Activated naive CD4-positive, alpha-beta T cell treated with anti-CD3 and anti-CD28 coated beads for 36 hours (primary cell): ENCODE data around the gene ST3GAL4. TPM values are rescaled to one million over a fixed set of nuclear protein-coding genes. Genes with fewer than 3 reads are reported as not detected.

Experiments used
- CTCF ChIA-PET: fragments of 350-600 bp; sonication (Branson Sonifier 250); formaldehyde crosslinking; loops from one replicate; lab custom pipeline; 2021; ENCODE audit warnings: antibody characterized with exemption; lab: Charles Lee
- DNase-seq: peaks from one replicate; pipeline ENCODE4 v3.0.0-alpha.2; 2020
- H3K27ac Mint-ChIP-seq: one replicate; pipeline ENCODE4 v1.8.0; 2021; ENCODE audit warnings: mild to moderate bottlenecking, mixed read lengths
- H3K27me3 Mint-ChIP-seq: one replicate; pipeline ENCODE4 v1.8.0; 2021; ENCODE audit warnings: low read depth, mixed read lengths
- H3K36me3 Mint-ChIP-seq: one replicate; pipeline ENCODE4 v1.8.0; 2021; ENCODE audit warnings: low read depth, mixed read lengths
- H3K4me1 Mint-ChIP-seq: one replicate; pipeline ENCODE4 v1.8.0; 2021; ENCODE audit warnings: low read depth, mixed read lengths
- H3K4me3 Mint-ChIP-seq: one replicate; pipeline ENCODE4 v1.8.0; 2021; ENCODE audit warnings: mild to moderate bottlenecking, moderate library complexity, mixed read lengths
- H3K9me3 Mint-ChIP-seq: one replicate; pipeline ENCODE4 v1.8.0; 2021; ENCODE audit warnings: mixed read lengths
- intact Hi-C: fragments of 100-400 bp; cut with micrococcal nuclease; formaldehyde crosslinking; loops from one replicate; pipeline ENCODE4 v1.15.1; 2023
- total RNA-seq, 2 experiments: library from RNA; stranded (reverse); gene quantifications; one replicate each; pipeline ENCODE4 v1.2.3, GENCODE V29; 2021

The ST3GAL4 gene
- total RNA-seq, 2 experiments from 2014 or later, result 7.6 to 8.0 TPM

DNA sequence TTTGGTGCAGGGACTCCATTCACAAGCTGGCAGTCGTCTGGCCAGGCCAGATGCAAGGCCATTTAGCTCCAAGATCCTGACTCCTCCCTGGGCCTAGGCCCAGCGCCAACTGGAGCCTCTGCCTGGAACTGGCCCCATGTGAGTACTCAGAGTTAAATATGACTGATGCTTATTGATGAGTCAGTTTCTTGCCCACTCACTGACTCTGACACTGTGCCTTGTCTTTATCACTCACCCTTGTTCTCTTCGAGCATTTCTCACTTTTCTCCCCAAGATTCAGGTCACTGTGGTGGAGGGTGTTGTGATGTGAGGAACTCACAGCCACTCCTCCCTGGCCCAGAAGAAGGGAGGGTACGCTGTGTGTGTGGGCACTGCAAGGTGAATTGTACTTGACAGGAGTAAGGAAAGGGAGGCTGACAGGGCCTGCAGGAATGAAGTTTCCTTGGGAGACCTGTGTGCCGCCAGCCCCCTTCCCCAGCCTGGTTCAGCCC lies 23.2 kb upstream of the ST3GAL4 start:
- Mint-ChIP-seq H3K36me3 (peaks cover 11% of the 10 kb centered on the region), H3K9me3 (no peaks in the 10 kb centered on the region), H3K27ac (no peak overlapping the region), H3K4me1 (peaks cover 9% of the 10 kb centered on the region), H3K27me3 (no peaks in the 10 kb centered on the region), H3K4me3 (no peak overlapping the region)
- peak; percentile 23 for DNase-seq
- CTCF ChIA-PET, result no interaction called here
- intact Hi-C loops, result no loop called here

DNA sequence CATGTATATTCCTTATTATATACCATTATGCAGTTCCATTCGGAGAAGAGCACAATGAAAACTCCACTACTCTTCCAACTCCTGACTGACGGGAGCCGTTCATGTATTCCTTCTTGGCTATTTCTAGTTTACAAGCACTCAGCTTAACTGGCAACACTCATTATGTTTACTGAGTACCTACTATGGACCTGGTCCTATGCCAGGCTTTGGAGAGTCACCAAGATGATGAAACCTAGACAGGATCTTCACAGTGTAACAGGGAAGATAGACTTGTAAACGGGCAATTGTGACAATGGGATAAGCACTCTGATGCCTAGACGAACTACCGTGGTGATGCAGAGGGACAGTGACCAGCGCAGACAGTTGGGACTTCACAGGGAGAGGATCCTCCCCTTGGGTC lies 22.3 kb upstream of the ST3GAL4 start:
- Mint-ChIP-seq H3K4me1 (peaks cover 6% of the 10 kb centered on the region), H3K27me3 (no peaks in the 10 kb centered on the region), H3K4me3 (no peak overlapping the region), H3K27ac (no peak overlapping the region), H3K9me3 (no peaks in the 10 kb centered on the region), H3K36me3 (peaks cover 11% of the 10 kb centered on the region)
- CTCF ChIA-PET, result no interaction called here
- no peak for DNase-seq
- intact Hi-C loops, result no loop called here

DNA sequence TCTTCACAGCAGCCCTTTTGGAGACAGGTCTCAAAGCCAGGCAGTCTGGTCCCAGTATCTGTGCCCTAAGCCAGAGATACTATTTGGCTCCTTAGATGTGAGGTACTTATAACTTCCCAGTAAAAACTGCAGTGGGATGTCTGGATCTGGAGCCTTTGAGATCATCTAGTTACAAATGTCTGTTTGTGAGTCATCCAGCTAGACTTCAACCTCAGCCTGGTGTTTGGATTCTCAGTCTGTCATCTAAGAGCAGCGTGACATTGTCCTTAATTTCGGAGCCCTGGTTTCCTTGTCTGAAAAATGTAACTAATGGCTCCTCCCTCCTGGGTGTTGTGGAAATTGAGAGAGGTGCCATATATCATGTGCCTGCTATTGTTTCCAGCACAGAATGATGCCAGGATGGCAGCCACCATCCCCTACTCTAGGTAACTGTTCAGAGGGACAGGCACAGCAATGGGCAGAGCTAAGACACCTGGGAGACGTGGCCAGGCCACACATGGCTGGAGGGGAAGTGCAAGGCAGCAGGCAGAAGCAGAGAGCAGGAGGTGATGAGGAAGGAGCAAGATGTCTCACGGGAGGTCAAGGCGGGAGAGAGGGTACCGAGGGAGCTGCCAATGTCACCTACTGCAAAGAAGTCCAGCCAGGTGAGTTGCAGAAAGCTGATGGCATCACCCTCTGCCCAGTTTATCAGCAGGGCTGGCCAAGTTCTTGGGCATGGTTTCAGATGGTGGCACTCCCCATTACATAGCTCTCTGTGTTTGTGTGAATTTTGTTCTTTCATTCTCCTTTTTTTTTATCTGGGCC lies 20.6 kb upstream of the ST3GAL4 start:
- CTCF ChIA-PET, result interaction anchor here (0.6 to 1.6 kb wide), 3 partner anchors 24 to 371 kb away, joined by 3 to 6 read pairs (median 4); no protein-coding TSS in a partner anchor
- peaks cover 11% of the 10 kb centered on the region for H3K36me3 Mint-ChIP-seq
- H3K4me3 Mint-ChIP-seq, result no peak overlapping the region
- intact Hi-C loops, result no loop called here
- peaks cover 3% of the 10 kb centered on the region for H3K4me1 Mint-ChIP-seq
- DNase-seq, result no peak
- H3K27ac Mint-ChIP-seq, result no peak overlapping the region
- H3K9me3 Mint-ChIP-seq, result no peaks in the 10 kb centered on the region
- H3K27me3 Mint-ChIP-seq, result no peaks in the 10 kb centered on the region

DNA sequence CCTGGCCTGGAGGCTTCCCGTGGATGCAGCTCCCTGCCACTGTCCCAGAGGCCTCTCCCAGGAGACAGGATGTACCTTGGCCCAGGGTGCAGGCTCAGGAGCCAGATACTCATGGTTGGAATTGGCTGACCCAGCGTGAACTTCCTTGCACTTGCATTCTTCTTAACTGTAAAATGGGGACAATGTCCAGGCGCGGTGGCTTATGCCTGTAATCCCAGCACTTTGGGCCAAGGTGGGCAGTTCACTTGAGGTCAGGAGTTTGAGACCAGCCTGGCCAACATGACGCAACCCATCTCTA lies 20.1 kb upstream of the ST3GAL4 start:
- CTCF ChIA-PET, result interaction anchor here (0.6 to 1.6 kb wide), 3 partner anchors 25 to 370 kb away, joined by 3 to 6 read pairs (median 4); no protein-coding TSS in a partner anchor
- Mint-ChIP-seq H3K27ac (no peak overlapping the region), H3K36me3 (peaks cover 11% of the 10 kb centered on the region), H3K9me3 (no peaks in the 10 kb centered on the region), H3K4me1 (peaks cover 3% of the 10 kb centered on the region), H3K4me3 (no peak overlapping the region), H3K27me3 (no peaks in the 10 kb centered on the region)
- intact Hi-C loops, result no loop called here
- DNase-seq, result no peak

DNA sequence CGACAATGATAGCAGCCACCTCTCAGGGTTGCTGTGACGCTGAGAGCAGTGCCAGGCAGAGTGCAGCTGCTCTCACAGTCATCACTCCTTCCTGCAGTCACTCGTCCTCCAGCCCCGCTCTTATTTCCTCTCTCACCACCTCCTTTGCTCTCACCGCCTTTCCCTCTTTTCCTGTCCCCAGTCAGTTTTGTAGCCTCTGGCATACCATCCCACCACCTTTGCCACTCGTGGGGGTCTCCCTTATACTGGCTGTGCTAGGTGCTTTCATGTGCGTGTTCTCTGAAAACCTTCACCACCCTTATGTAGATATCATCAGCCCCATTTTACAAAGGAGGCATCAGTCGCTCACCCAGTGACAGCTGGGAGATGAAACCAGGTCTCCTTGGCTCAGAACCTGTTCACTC lies 19.3 kb upstream of the ST3GAL4 start:
- Mint-ChIP-seq H3K4me1 (peaks cover 3% of the 10 kb centered on the region), H3K9me3 (no peaks in the 10 kb centered on the region), H3K4me3 (no peak overlapping the region), H3K27ac (no peak overlapping the region), H3K36me3 (peaks cover 13% of the 10 kb centered on the region), H3K27me3 (no peaks in the 10 kb centered on the region)
- intact Hi-C loops, result no loop called here
- DNase-seq, result no peak
- CTCF ChIA-PET, result interaction anchor here (1.6 kb wide), 1 partner anchor 26 kb away, joined by 6 read pairs; no protein-coding TSS in a partner anchor

DNA sequence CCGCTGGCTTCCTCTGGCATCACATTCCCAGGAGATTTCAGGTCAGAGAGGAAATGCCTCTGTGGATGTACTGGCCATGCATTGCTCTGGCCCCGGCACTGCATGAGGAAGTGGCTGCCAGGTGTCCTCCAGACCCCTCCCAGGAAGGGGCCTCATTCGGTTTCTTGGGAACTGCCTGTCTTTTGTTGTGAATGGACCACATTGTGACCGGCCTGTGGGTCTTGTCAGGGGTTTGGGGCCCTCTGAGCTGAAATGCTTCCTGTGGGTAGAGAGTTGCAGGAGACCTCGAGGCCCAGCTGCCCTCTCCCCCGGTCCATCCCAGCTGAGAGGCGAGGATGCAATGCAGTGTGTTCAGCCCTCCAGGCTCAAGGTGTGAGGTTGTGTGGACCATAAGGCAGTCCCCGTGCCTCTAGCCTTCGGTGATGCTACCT lies 18.8 kb upstream of the ST3GAL4 start:
- CTCF ChIA-PET, result interaction anchor here (2.2 kb wide), 1 partner anchor 26 kb away, joined by 7 read pairs; no protein-coding TSS in a partner anchor
- Mint-ChIP-seq H3K27me3 (no peaks in the 10 kb centered on the region), H3K4me1 (peaks cover 6% of the 10 kb centered on the region), H3K36me3 (peaks cover 14% of the 10 kb centered on the region), H3K4me3 (no peak overlapping the region), H3K9me3 (no peaks in the 10 kb centered on the region), H3K27ac (no peak overlapping the region)
- intact Hi-C loops, result no loop called here
- DNase-seq, result no peak

DNA sequence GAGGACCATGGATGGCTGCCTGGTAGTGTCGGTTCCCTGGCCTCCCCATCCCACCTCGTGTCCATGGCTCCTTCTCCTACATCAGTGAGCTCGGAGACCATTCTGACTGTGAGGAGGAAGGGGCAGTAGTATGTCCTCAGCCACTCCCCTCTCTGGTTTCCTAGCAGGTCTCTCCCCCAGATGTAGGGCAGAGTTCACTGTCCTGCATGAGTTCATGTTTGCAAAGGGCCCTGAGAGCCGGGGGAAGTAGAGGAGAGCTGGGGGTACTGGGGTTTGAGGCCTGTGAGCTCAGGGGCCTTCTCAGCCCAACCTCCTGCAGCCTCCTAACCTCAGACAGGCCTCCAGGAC lies 18.4 kb upstream of the ST3GAL4 start:
- intact Hi-C loops, result no loop called here
- H3K27me3 Mint-ChIP-seq, result no peaks in the 10 kb centered on the region
- H3K4me1 Mint-ChIP-seq, result peaks cover 11% of the 10 kb centered on the region
- DNase-seq, result no peak
- H3K9me3 Mint-ChIP-seq, result no peaks in the 10 kb centered on the region
- no peak overlapping the region for H3K27ac Mint-ChIP-seq
- H3K36me3 Mint-ChIP-seq, result peaks cover 14% of the 10 kb centered on the region
- CTCF ChIA-PET, result interaction anchor here (0.6 to 2.2 kb wide), 2 partner anchors 21 to 27 kb away, joined by 4 to 7 read pairs; no protein-coding TSS in a partner anchor
- H3K4me3 Mint-ChIP-seq, result no peak overlapping the region

DNA sequence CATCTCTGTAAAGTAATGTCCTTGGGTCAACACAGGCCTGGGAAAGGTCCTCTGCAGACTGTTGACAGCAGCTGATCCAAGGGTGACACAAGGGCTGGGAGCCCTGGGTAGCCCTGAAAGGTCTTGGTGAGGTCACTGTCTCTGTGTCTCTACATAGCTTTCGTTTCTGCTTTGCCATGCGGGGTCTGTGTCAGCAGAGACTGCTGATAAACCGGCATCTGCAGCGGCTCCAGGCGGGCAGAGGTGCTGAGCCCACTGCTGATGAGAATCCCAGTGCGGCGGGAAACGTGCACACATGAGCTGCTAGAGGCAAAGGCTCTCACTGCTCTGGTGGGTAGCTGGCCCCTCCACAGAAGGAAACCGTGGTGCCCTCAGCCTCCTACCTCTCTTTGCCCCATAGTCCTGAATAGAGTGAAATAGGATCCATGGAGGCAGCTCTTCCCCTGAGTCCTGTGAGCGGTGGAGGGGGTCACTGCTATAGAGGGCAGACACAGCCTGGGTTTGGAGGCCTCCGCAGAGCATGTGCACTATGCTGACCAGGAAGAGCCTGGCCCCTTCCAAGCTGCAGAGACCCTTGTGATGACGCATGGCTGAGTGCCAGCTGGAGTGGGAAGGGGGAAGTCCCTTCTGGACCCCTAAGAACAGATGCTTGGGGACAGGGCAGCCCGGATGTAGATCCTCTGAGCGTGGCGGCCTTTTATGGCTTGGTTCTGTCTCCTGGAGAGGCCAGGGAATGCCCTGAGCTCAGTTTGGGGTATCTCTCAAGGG lies 17.8 kb upstream of the ST3GAL4 start:
- Mint-ChIP-seq H3K27me3 (no peaks in the 10 kb centered on the region), H3K27ac (no peak overlapping the region), H3K4me3 (no peak overlapping the region), H3K36me3 (peaks cover 17% of the 10 kb centered on the region), H3K9me3 (no peaks in the 10 kb centered on the region), H3K4me1 (peaks cover 15% of the 10 kb centered on the region)
- no peak for DNase-seq
- intact Hi-C loops, result no loop called here
- CTCF ChIA-PET, result interaction anchor here (0.6 to 2.2 kb wide), 2 partner anchors 22 to 27 kb away, joined by 4 to 7 read pairs; no protein-coding TSS in a partner anchor

DNA sequence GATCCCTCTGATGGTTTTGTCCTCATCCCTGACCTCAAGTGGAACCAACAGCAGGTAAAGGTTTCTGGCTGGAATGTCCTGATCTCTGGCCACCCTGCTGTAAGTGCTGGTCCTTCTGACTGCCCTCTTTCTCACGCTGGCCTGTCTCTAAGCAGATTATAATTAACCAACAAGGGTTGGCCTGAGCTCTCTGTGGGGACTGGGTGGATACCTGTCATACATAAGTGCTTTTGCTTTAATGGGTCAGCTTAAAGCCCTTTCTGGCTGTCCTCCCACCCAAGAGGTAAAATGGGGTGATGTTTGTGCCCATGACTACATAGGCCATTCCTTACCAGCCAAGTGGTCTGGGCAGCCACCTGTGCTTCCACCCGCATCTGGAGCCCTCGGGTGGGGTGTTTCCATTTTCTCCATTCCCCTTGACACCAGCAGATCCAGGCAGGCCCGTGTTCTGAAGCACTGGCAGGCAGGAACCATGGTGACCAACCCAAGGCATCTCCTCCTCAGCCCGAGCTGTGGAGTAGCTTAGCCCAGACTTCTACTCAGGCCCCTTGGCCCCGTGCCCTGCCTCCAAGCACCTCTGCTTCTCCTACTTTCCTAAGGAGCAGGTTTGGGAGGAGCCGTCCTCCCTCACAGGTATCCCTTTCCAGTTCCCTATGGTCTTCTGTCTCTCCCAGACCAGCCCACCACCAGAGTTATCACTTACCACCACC lies 17.0 kb upstream of the ST3GAL4 start:
- no peak for DNase-seq
- CTCF ChIA-PET, result interaction anchor here (0.7 to 2.2 kb wide), 2 partner anchors 19 to 28 kb away, joined by 3 to 7 read pairs; no protein-coding TSS in a partner anchor
- H3K27me3 Mint-ChIP-seq, result no peaks in the 10 kb centered on the region
- intact Hi-C loops, result no loop called here
- H3K36me3 Mint-ChIP-seq, result peaks cover 18% of the 10 kb centered on the region
- no peak overlapping the region for H3K4me3 Mint-ChIP-seq
- no peaks in the 10 kb centered on the region for H3K9me3 Mint-ChIP-seq
- peaks cover 15% of the 10 kb centered on the region for H3K4me1 Mint-ChIP-seq
- no peak overlapping the region for H3K27ac Mint-ChIP-seq

DNA sequence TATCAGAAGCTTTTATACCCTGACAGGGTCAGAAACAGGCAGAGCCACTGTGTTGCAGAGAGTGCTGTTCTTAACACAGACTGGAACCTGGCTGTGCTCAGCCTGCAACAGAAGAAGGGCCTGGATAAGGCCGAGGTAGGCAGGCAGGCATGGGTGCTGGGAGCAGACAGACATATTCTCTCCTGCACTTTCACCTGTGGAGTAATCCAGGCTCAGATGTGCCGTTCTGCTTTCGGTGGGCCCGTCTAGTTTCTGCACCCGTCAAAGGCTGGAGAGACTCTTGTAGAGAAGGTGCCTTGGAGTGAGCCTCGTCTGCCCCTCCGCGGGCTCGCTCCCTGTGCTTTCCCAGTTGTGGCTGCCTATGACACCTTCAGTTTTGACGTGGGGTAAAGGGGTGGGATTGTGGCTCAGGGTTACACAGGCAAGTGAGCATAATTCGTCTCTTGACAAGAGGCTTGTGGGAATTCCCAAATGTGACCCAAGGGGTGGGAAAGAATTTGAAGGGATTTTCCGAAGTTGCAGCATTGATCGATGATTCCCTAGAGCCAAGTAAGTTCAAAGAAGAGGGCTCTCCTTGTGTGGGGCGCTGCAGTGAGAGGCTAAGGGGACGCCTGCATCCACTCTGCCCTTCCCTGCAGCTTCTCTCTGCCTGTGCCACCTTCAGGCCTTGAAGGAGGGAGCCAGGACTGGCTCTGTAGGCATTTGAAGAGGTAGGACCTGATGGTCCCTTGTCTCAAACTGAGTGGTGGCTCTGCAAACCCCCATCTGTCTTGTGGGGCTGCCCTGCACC lies 16.2 kb upstream of the ST3GAL4 start:
- no peaks in the 10 kb centered on the region for H3K9me3 Mint-ChIP-seq
- peaks cover 15% of the 10 kb centered on the region for H3K4me1 Mint-ChIP-seq
- intact Hi-C loops, result no loop called here
- no peak overlapping the region for H3K4me3 Mint-ChIP-seq
- H3K27me3 Mint-ChIP-seq, result no peaks in the 10 kb centered on the region
- no peak overlapping the region for H3K27ac Mint-ChIP-seq
- CTCF ChIA-PET, result interaction anchor here (0.7 kb wide), 1 partner anchor 19 kb away, joined by 3 read pairs; no protein-coding TSS in a partner anchor
- DNase-seq, result no peak
- peaks cover 21% of the 10 kb centered on the region for H3K36me3 Mint-ChIP-seq

DNA sequence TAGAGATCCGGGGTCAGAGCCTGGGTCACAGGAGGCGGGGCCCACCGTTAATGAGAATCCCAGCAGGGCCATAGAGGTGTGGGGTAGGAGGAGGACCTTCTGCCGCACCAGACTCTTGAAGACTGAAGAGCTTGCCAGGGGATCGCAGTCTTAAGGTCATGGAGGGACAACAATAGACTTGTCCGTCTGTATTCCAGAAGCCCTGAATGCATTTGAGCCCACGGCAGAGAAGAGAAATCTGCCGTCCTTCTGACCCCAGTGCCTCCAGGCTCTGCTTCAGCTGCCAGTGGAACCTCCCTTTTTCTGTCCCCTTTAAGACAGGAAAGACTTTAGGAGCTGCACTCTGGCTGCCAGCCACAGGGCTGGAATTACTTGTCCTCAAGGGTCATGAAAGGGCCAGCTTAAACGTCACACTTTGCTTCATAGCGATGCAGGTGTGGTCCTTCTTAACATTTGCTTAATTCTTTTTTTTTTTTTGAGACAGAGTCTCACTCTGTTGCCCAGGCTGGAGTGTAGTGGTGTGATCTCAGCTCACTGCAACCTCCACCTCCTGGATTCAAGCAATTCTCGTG lies 15.5 kb upstream of the ST3GAL4 start:
- no peak for DNase-seq
- no peak overlapping the region for H3K4me3 Mint-ChIP-seq
- H3K9me3 Mint-ChIP-seq, result no peaks in the 10 kb centered on the region
- intact Hi-C loops, result no loop called here
- CTCF ChIA-PET, result no interaction called here
- H3K27ac Mint-ChIP-seq, result no peak overlapping the region
- H3K27me3 Mint-ChIP-seq, result no peaks in the 10 kb centered on the region
- peaks cover 20% of the 10 kb centered on the region for H3K36me3 Mint-ChIP-seq
- H3K4me1 Mint-ChIP-seq, result peaks cover 15% of the 10 kb centered on the region
